NCI-H526 (cell line): ENCODE measurements around the gene ANO2.

Source experiments
- DNase-seq, 2 experiments: peaks; one replicate each; lab custom pipeline; 2025; lab: John Stamatoyannopoulos, UW

The ANO2 gene

GRCh38 chr12:5623411-5623810 is 321.6 kb downstream of the ANO2 start:
- DNase-seq = no peak

- no peak for DNase-seq
Observed at GRCh38 chr12:5622280-5622679, 322.8 kb downstream of the ANO2 start.

- DNase-seq = no peak
Observed at GRCh38 chr12:5621329-5621728, 323.7 kb downstream of the ANO2 start.

GRCh38 chr12:5620896-5621295 is 324.2 kb downstream of the ANO2 start:
- DNase-seq = no peak

- DNase-seq = no peak
Observed at GRCh38 chr12:5619628-5620027, 325.4 kb downstream of the ANO2 start.

GRCh38 chr12:5616854-5617253 is 328.2 kb downstream of the ANO2 start:
- DNase-seq = no peak

- no peak for DNase-seq
Observed at GRCh38 chr12:5615760-5616159, 329.3 kb downstream of the ANO2 start.

GRCh38 chr12:5614256-5614655 is 330.8 kb downstream of the ANO2 start:
- DNase-seq = no peak

GRCh38 chr12:5612556-5613410 is 332.3 kb downstream of the ANO2 start:
- no peak for DNase-seq

- no peak for DNase-seq
Observed at GRCh38 chr12:5611162-5611561, 333.9 kb downstream of the ANO2 start.

- DNase-seq = no peak
Observed at GRCh38 chr12:5599378-5599777, 345.7 kb downstream of the ANO2 start.

- no peak for DNase-seq
Observed at GRCh38 chr12:5593998-5594397, 351.1 kb downstream of the ANO2 start.

GRCh38 chr12:5593086-5593485 is 352.0 kb downstream of the ANO2 start:
- DNase-seq = no peak

- DNase-seq = peak; percentile 31 to 76
Observed at GRCh38 chr12:5592310-5592709, 352.7 kb downstream of the ANO2 start.

GRCh38 chr12:5590316-5590715 is 354.7 kb downstream of the ANO2 start:
- no peak for DNase-seq

GRCh38 chr12:5589054-5589453 is 356.0 kb downstream of the ANO2 start:
- no peak for DNase-seq

GRCh38 chr12:5588591-5588990 is 356.5 kb downstream of the ANO2 start:
- no peak for DNase-seq

- no peak for DNase-seq
Observed at GRCh38 chr12:5588176-5588575, 356.9 kb downstream of the ANO2 start.

GRCh38 chr12:5587711-5588121 is 357.3 kb downstream of the ANO2 start:
- no peak for DNase-seq

GRCh38 chr12:5586201-5586600 is 358.9 kb downstream of the ANO2 start:
- DNase-seq = no peak

- no peak for DNase-seq
Observed at GRCh38 chr12:5585178-5585577, 359.9 kb downstream of the ANO2 start.

- DNase-seq = no peak
Observed at GRCh38 chr12:5584412-5585175, 360.5 kb downstream of the ANO2 start.

GRCh38 chr12:5582541-5582940 is 362.5 kb downstream of the ANO2 start:
- DNase-seq = no peak
